Stomach (tissue), 4 donors: ENCODE measurements around the gene PTPRJ.

Experiments used
- CTCF ChIP-seq, 7 experiments: fragments of 450-650 bp in 4 of 7; fragments of 200-600 bp in 3 of 7; sonication (generic) in 3 of 7; IDR thresholded peaks; one replicate each; pipeline ENCODE4 v1.5.1; 2016 to 2019; ENCODE audit warnings: antibody characterized with exemption in 7 of 7, control low read depth in 2 of 7, mild to moderate bottlenecking in 1 of 7
- EP300 ChIP-seq: sonication (generic); formaldehyde crosslinking; IDR thresholded peaks from one replicate; pipeline ENCODE4 v1.6.1; 2017; ENCODE audit warnings: antibody characterized with exemption
- POLR2A ChIP-seq, 4 donors: fragments of 450-650 bp; IDR thresholded peaks; one replicate each; pipeline ENCODE4 v1.6.1; 2016; ENCODE audit warnings: antibody characterized with exemption in 4 of 4, control low read depth in 2 of 4, mild to moderate bottlenecking in 1 of 4, moderate library complexity in 1 of 4
- POLR2AphosphoS5 ChIP-seq, 3 donors: sonication (generic); formaldehyde crosslinking; IDR thresholded peaks; one replicate each; pipeline ENCODE4 v1.6.1; 2016; ENCODE audit warnings: antibody characterized with exemption in 3 of 3

- no peak for TF ChIP-seq CTCF (IDR thresholded peaks at IDR 0.05)
- TF ChIP-seq EP300, result no peak
- no peak for TF ChIP-seq POLR2A (IDR thresholded peaks at IDR 0.05)
- no peak for TF ChIP-seq POLR2AphosphoS5 (IDR thresholded peaks at IDR 0.05)
These were observed 15.8 kb upstream of the PTPRJ start for GRCh38 chr11:47964546-47964945.
